ENCODE data around the gene ANXA3.

GRCh38 chr4:78601013-78601412 lies 49.4 kb downstream of the ANXA3 start:
- TF ChIP-seq, protein P1, sequence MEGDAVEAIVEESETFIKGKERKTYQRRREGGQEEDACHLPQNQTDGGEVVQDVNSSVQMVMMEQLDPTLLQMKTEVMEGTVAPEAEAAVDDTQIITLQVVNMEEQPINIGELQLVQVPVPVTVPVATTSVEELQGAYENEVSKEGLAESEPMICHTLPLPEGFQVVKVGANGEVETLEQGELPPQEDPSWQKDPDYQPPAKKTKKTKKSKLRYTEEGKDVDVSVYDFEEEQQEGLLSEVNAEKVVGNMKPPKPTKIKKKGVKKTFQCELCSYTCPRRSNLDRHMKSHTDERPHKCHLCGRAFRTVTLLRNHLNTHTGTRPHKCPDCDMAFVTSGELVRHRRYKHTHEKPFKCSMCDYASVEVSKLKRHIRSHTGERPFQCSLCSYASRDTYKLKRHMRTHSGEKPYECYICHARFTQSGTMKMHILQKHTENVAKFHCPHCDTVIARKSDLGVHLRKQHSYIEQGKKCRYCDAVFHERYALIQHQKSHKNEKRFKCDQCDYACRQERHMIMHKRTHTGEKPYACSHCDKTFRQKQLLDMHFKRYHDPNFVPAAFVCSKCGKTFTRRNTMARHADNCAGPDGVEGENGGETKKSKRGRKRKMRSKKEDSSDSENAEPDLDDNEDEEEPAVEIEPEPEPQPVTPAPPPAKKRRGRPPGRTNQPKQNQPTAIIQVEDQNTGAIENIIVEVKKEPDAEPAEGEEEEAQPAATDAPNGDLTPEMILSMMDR (conservative IDR thresholded peaks at IDR 0.05; ENCODE audit: low read depth, low read length) = no peak
- TF ChIP-seq EZH2 (IDR thresholded peaks at IDR 0.05; ENCODE audit: low read length, unreplicated experiment) (no peak), EZH2phosphoT487 (IDR thresholded peaks at IDR 0.05; ENCODE audit: borderline replicate concordance, low read length) (no peak)
